Measurements from ENCODE around the gene TEX2. TPM values are rescaled to one million over a fixed set of nuclear protein-coding genes. Genes with fewer than 3 reads are reported as not detected.
A peak's percentile ranks its signal among the peaks of the same experiment; 100 is the strongest.

Gene TEX2
- polyA plus RNA-seq, 3 donors: 6.5 to 8.7 (median 7.8) TPM

DNA sequence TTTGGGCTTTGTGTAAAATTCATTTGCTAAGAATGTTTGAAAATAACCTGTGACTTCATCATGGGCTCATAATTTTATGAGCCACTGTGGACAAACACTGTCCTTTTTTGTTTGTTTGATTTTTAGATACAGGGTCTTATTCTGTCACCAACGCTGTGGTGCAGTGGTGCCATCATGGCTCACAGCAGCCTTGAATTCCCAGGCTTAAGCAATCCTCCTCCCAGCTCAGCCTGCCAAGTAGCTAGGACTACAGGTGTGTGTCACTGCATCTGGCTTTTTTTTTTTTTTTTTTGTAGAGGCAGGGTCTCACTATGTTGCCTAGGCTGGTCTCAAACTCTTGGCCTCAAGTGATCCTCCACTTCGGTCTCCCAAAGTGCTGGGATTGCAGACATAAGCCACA is 8.3 kb downstream of the TEX2 start:
- no peak overlapping the region for H2AFZ ChIP-seq (ENCODE audit: insufficient read depth, low read depth, low read length, poor library complexity, severe bottlenecking)
- no peaks in the 10 kb centered on the region for H3K9me3 ChIP-seq (replicated peaks in 1 of 2; ENCODE audit: control insufficient read depth in 1 of 2, insufficient read depth in 1 of 2, low read length in 2 of 2)
- H3K27me3 Mint-ChIP-seq (ENCODE audit: low read depth in 3 of 3): peaks cover 0 to 1% (median 0%) of the 10 kb centered on the region in 3 donors
- H3K9me3 Mint-ChIP-seq: no peaks in the 10 kb centered on the region
- H3K27ac Mint-ChIP-seq: no peak overlapping the region
- peaks cover 2 to 4% of the 10 kb centered on the region in 2 donors for H3K4me1 ChIP-seq (ENCODE audit: control insufficient read depth in 1 of 2, insufficient read depth in 2 of 2, low read length in 2 of 2)
- no peak overlapping the region for H3K4me3 Mint-ChIP-seq
- no peak overlapping the region for H3K4me3 ChIP-seq (replicated peaks in 1 of 3; ENCODE audit: low read depth in 2 of 3, low read length in 3 of 3)
- peaks cover 27% of the 10 kb centered on the region for H3K4me1 Mint-ChIP-seq
- H3K9ac ChIP-seq (ENCODE audit: insufficient read depth, low read length, poor library complexity, severe bottlenecking): no peak overlapping the region
- DNase-seq: no peak
- peaks cover 4 to 5% of the 10 kb centered on the region in 2 donors for H3K36me3 Mint-ChIP-seq
- peaks cover 18% of the 10 kb centered on the region for H4K20me1 ChIP-seq (ENCODE audit: insufficient read depth, low read length)
- H3K36me3 ChIP-seq (replicated peaks in 1 of 2; ENCODE audit: control insufficient read depth in 1 of 2, insufficient read depth in 2 of 2, low read length in 2 of 2): no peaks in the 10 kb centered on the region
- no peaks in the 10 kb centered on the region for H3K27me3 ChIP-seq (ENCODE audit: control insufficient read depth in 2 of 2, insufficient read depth in 2 of 2, low read length in 2 of 2)
- TF ChIP-seq, protein P1, sequence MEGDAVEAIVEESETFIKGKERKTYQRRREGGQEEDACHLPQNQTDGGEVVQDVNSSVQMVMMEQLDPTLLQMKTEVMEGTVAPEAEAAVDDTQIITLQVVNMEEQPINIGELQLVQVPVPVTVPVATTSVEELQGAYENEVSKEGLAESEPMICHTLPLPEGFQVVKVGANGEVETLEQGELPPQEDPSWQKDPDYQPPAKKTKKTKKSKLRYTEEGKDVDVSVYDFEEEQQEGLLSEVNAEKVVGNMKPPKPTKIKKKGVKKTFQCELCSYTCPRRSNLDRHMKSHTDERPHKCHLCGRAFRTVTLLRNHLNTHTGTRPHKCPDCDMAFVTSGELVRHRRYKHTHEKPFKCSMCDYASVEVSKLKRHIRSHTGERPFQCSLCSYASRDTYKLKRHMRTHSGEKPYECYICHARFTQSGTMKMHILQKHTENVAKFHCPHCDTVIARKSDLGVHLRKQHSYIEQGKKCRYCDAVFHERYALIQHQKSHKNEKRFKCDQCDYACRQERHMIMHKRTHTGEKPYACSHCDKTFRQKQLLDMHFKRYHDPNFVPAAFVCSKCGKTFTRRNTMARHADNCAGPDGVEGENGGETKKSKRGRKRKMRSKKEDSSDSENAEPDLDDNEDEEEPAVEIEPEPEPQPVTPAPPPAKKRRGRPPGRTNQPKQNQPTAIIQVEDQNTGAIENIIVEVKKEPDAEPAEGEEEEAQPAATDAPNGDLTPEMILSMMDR (IDR thresholded peaks at IDR 0.05): no peak
- H3K4me2 ChIP-seq (replicated peaks; ENCODE audit: extremely low read depth, low read length, poor library complexity, severe bottlenecking): no peak overlapping the region
- intact Hi-C loops (cut with micrococcal nuclease): no loop called here
- WGBS (ENCODE audit: insufficient coverage): 100% methylated on average over 1 of the region's 2 CpGs
- no peak overlapping the region for H3K27ac ChIP-seq (ENCODE audit: low read depth in 1 of 2, low read length in 2 of 2)
- H3K79me2 ChIP-seq (ENCODE audit: insufficient read depth, low read length): peaks cover 100% of the 10 kb centered on the region

DNA sequence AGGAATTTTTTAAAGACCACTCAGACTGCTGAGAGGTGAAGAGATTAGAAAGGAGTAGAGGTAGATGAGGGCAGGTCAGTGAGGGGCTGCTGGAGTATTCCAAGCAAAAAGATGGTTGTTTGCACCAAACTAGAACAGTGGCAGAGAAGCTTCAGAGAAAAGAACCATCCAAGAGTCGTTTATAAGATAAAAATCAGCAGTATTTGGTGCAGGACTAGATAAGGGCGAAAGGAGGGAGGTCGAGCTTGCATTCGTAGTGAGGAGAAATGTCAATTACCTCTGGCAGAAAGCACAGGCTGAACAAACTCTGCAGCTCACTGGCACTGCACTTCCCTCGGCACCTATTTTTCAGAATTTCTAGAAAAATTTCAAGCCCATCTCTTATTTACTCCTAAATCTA is 9.6 kb downstream of the TEX2 start:
- no peaks in the 10 kb centered on the region for H3K27me3 ChIP-seq (ENCODE audit: control insufficient read depth in 2 of 2, insufficient read depth in 2 of 2, low read length in 2 of 2)
- H3K4me2 ChIP-seq (replicated peaks; ENCODE audit: extremely low read depth, low read length, poor library complexity, severe bottlenecking): no peak overlapping the region
- Mint-ChIP-seq H3K4me1 (peaks cover 27% of the 10 kb centered on the region), H3K27ac (peak overlapping the region in 1 of 7 donors; percentile 68), H3K4me3 (no peak overlapping the region), H3K36me3 (peaks cover 4 to 5% of the 10 kb centered on the region in 2 donors), H3K9me3 (no peaks in the 10 kb centered on the region), H3K27me3 (ENCODE audit: low read depth in 3 of 3) (peaks cover 0 to 1% (median 0%) of the 10 kb centered on the region in 3 donors)
- DNase-seq: no peak
- no peaks in the 10 kb centered on the region for H3K36me3 ChIP-seq (replicated peaks in 1 of 2; ENCODE audit: control insufficient read depth in 1 of 2, insufficient read depth in 2 of 2, low read length in 2 of 2)
- TF ChIP-seq, protein P1 (IDR thresholded peaks at IDR 0.05): no peak
- H3K79me2 ChIP-seq (ENCODE audit: insufficient read depth, low read length): peaks cover 100% of the 10 kb centered on the region
- no peak overlapping the region for H2AFZ ChIP-seq (ENCODE audit: insufficient read depth, low read depth, low read length, poor library complexity, severe bottlenecking)
- WGBS (ENCODE audit: insufficient coverage): 88% methylated on average over 3 of the region's 5 CpGs
- no peak overlapping the region for H3K9ac ChIP-seq (ENCODE audit: insufficient read depth, low read length, poor library complexity, severe bottlenecking)
- H3K27ac ChIP-seq (ENCODE audit: low read depth in 1 of 2, low read length in 2 of 2): no peak overlapping the region
- peaks cover 24% of the 10 kb centered on the region for H4K20me1 ChIP-seq (ENCODE audit: insufficient read depth, low read length)
- no peaks in the 10 kb centered on the region for H3K9me3 ChIP-seq (replicated peaks in 1 of 2; ENCODE audit: control insufficient read depth in 1 of 2, insufficient read depth in 1 of 2, low read length in 2 of 2)
- H3K4me1 ChIP-seq (ENCODE audit: control insufficient read depth in 1 of 2, insufficient read depth in 2 of 2, low read length in 2 of 2): no peaks in the 10 kb centered on the region
- intact Hi-C loops (cut with micrococcal nuclease): no loop called here
- no peak overlapping the region for H3K4me3 ChIP-seq (replicated peaks in 1 of 3; ENCODE audit: low read depth in 2 of 3, low read length in 3 of 3)

Data from CD14-positive monocyte (primary cell).